GM10266 (cell line): ENCODE measurements around the gene TXNRD3.

Source experiments
- DNase-seq: peaks from one replicate; pipeline ENCODE4 v3.0.0; 2012; ENCODE audit errors: extremely low spot score
- TF ChIP-seq, protein P1 (sequence below): IDR thresholded peaks from 2 replicates; pipeline ENCODE4 v1.5.1; 2012; ENCODE audit warnings: mild to moderate bottlenecking, low read depth; ENCODE audit not compliant: control insufficient read depth, insufficient read depth; ENCODE audit errors: missing control alignments

The TXNRD3 gene

DNA sequence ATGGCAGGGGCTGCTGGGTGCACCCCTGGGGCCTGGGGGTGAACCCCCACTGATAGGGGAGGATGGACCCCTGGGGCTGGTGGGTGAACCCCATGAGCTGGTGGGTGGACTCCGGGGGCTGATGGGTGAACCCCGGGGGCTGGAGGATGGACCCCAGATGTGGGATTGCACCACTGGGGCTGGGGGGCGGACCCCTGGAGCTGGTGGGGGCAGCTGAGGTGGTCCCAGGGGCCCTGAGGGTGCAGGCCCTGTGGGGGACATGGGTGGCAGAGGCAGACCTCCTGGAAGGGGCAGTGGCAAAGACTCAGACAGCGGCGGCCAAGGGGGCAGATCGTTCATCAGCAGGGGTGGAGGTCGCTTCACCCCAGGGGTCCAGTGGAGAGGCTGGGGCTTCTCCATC is 17.4 kb upstream of the TXNRD3 start:
- no peak for DNase-seq

DNA sequence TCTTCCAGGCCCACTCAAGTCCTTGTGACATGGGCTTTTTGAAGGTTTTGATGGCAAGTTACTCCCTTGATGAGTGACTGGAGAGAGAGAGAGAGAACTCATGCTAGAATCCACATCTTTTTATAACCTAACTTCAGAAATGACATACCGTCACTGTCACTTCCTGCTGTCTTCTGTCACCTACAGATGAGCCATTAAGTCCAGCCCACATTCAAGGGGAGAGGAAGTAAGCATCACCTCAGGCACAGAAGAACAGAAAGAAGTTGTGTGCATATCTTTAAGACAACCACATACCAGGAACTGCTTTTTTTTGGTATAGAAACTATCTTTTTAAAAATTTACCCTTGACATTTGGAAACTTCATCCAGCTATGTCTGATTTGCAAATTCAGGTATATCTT is 16.6 kb upstream of the TXNRD3 start:
- no peak for DNase-seq
- TF ChIP-seq, protein P1, sequence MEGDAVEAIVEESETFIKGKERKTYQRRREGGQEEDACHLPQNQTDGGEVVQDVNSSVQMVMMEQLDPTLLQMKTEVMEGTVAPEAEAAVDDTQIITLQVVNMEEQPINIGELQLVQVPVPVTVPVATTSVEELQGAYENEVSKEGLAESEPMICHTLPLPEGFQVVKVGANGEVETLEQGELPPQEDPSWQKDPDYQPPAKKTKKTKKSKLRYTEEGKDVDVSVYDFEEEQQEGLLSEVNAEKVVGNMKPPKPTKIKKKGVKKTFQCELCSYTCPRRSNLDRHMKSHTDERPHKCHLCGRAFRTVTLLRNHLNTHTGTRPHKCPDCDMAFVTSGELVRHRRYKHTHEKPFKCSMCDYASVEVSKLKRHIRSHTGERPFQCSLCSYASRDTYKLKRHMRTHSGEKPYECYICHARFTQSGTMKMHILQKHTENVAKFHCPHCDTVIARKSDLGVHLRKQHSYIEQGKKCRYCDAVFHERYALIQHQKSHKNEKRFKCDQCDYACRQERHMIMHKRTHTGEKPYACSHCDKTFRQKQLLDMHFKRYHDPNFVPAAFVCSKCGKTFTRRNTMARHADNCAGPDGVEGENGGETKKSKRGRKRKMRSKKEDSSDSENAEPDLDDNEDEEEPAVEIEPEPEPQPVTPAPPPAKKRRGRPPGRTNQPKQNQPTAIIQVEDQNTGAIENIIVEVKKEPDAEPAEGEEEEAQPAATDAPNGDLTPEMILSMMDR, result no peak

More for the DNA sequence above, 17.4 kb upstream of the TXNRD3 start:
- TF ChIP-seq, protein P1, result no peak

DNA sequence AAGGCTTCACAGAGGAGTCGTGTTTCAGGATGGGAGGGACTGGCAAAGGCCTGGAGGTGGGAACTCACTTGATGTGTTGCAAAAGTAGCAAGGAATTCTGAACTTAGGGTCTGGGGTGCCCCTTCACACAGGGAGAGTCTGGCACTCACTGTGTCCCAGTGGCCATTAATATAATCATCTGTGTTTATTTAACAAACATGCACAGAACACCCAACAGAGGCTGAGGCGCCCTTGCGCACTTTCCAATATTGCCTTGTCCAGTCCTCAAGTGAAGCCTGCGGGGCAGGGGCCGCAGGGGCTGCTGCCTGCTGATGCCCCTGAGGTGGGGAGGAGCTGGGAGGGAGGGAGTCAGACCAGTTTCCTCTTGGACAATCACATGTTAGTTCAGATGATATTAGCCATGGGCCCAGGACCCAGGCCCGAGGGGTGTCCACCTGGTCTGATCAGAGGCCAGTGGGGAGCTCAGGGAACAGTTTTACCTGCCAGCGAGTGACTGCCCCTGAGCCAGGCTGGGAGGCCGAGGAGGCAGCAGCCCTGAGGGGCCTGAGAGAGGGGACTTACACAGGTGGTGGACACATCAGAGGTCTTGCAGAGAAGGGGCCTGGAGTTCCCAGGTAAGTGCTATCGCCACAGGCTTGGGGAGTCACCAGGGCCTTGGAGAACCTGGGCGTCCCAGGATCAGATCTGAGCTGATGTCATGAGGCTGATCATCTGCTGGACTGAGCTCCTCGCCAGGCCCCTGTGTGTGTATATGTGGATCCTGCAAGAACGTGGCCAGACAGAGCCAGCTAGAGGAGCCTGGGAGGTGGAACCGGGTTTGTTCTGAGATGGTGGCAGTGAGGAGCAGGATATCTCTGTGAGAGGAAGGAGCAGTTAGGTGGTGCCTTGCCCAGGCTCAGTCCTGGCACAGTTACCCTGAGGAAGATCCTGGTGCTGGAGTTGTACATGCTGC is 13.8 kb upstream of the TXNRD3 start:
- no peak for DNase-seq
- TF ChIP-seq, protein P1, result no peak

DNA sequence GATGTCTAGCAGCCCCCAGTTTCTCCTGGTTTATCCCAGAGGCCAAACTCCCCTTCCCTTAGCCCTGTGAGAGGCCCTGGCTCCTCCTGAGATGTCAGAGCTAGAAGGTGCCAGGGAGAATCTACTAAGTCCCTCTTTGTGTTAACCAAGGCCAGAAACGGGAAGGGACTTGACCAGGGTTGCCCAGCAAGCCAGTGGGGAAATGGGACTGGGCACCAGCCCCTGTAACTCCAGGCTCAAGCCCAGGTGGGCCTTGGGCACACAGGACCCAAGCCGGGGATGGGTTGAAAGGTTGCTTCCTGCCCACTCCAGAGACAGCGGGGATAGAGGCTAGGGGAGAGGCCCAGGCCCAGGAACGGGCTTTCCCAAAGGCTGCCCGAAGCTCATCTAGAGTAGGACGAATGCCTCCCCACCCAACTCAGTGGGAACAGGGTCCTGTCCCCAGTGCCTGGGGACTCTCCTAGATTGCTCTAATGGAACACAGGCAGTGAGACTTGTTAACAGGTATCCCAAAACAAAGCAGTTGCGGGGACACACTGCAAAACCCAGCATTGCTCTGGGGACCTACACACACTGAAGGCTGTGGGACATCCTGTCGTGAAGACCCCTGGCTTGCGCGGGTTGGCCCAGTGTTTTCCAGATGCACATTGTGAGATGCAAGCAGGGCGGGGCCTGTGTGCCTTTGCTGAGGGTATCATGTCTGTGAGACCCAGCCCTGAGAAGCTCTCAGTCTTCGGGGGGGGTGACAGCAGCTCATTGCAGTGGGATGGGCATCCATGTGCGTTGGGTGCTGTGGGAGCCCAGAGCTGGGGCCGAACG is 12.9 kb upstream of the TXNRD3 start:
- TF ChIP-seq, protein P1, result no peak
- no peak for DNase-seq

DNA sequence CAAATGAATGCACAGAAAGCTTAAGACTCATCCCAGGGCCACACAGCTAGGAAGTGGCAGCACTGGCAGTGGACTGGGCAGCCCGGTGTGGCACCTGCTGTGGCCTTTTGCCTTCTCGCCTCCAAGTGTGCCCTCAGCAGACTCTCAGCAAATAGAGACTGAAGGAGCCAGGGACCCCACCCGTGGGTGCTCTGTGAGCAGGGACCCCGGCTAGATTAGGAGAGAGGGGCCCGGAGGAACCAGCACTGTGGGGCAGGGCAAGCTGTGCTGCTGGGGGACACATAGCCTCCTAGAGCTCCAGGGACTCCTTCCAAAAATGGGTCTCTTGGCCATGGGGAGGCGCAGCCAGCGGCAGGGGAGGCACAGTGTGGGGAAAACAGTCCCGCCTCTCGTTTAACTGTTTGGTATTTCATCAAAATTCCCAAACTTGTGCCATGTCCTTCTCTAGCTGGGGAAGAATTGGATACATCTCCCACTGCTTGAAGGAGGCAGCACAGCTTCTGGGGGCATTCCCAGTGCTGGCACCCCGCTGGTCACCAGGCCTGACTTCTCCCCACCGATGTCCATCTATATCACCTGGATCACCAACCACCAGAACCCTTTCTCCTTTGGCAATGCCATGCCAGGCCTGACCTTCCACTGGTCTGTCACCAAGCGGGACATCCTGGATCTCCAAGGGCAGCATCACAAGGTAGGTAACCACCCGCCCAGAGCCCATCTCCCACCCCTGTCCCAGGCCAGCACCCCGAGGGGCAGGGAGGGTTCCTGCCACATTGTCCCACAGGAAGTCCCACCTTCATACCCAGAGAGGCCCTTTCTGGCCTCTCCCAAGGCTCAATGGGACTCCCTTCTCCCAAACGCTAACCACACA is 12.0 kb upstream of the TXNRD3 start:
- DNase-seq, result no peak
- TF ChIP-seq, protein P1, result no peak

DNA sequence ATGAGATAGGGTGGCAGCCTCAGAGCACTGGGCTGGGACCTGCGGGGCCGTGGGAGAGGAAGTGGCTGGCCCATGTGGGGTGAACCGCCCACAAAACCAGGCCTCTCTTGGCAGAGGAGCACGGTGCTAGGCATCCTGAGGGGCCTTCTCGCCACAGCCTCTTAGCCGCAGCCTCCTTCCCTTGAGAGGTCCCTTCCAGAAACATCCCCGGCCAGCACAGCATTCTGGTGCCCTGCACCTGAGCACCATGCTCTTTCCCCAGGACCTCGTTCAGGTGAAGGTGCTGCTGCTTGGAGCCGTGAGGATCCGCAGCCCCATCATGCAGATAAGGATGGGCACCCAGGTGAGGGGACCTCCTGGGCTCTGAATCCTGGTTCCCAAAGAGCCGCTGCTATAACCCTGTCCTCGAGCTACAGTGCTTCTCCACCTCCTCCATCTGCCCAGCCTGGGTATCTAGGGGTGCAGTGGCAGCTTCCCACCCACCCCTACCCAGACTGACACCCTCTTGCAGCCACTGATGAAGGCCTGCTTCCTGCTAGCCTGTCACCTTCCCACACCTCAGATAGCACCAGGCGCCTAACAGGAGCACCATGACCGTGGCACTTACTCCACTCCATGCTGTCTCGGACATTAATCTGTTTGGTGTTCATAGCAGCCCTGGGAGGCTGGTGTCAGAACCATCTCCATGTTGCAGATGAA is 11.2 kb upstream of the TXNRD3 start:
- TF ChIP-seq, protein P1, result no peak
- DNase-seq, result no peak
